ENCODE data around the gene ARHGAP27.
"Not testable (repeated sequence)": the region's sequence is repeated elsewhere in the genome, so short reads cannot be mapped to it uniquely, and the experiment has no call there.

The ARHGAP27 gene

GRCh38 chr17:45355087-45355486, 77.6 kb downstream of the ARHGAP27 start:
- no peak for DNase-seq

- DNase-seq = no peak
Measured at GRCh38 chr17:45353043-45353442, 79.6 kb downstream of the ARHGAP27 start.

- DNase-seq = no peak
Measured at GRCh38 chr17:45351831-45352230, 80.8 kb downstream of the ARHGAP27 start.

- DNase-seq = no peak
Measured at GRCh38 chr17:45347444-45347843, 85.2 kb downstream of the ARHGAP27 start.

GRCh38 chr17:45346216-45347015, 86.3 kb downstream of the ARHGAP27 start:
- no peak for DNase-seq

- no peak for DNase-seq
Measured at GRCh38 chr17:45345554-45346215, 87.0 kb downstream of the ARHGAP27 start.

GRCh38 chr17:45345246-45345553, 87.5 kb downstream of the ARHGAP27 start:
- DNase-seq = no peak

- not testable (repeated sequence) for DNase-seq
Measured at GRCh38 chr17:45343967-45344664, 88.6 kb downstream of the ARHGAP27 start.

Data from NCI-H748 treated with DMSO at 0.1 percent for 48 hours (cell line).